OCI-LY1 (cell line): ENCODE data around the gene ICAM4.

Source experiments
- H2AFZ ChIP-seq: fragments of 200-600 bp; sonication (generic), shearing (Covaris generic); 2 replicates; pipeline ENCODE4 v1.6.0; 2014; ENCODE audit warnings: antibody characterized with exemption, mild to moderate bottlenecking, low read length
- H3F3A ChIP-seq: fragments of 200-600 bp; sonication (generic), shearing (Covaris generic); 2 replicates; pipeline ENCODE4 v1.6.0; 2014; ENCODE audit warnings: mild to moderate bottlenecking, antibody characterized with exemption, low read length, moderate library complexity; ENCODE audit not compliant: insufficient read depth
- H3K27ac ChIP-seq: fragments of 200-600 bp; sonication (generic); 2 replicates; pipeline ENCODE4 v1.5.1; 2014; ENCODE audit warnings: low read length, mixed run types, mild to moderate bottlenecking, low read depth; ENCODE audit not compliant: poor library complexity, severe bottlenecking
- H3K27me3 ChIP-seq: fragments of 200-600 bp; sonication (generic); 2 replicates; pipeline ENCODE4 v1.6.0; 2014; ENCODE audit warnings: antibody characterized with exemption, mild to moderate bottlenecking, low read length, moderate library complexity; ENCODE audit not compliant: insufficient read depth
- H3K36me3 ChIP-seq: fragments of 200-600 bp; sonication (generic); 2 replicates; pipeline ENCODE4 v1.6.1; 2014; ENCODE audit warnings: mild to moderate bottlenecking, antibody characterized with exemption, low read length, moderate library complexity, mixed read lengths; ENCODE audit not compliant: insufficient read depth
- H3K4me1 ChIP-seq: fragments of 200-600 bp; sonication (generic); 2 replicates; pipeline ENCODE4 v1.5.1; 2014; ENCODE audit warnings: mild to moderate bottlenecking, low read length, moderate library complexity; ENCODE audit not compliant: insufficient read depth, severe bottlenecking
- H3K4me2 ChIP-seq: fragments of 200-600 bp; sonication (generic), shearing (Covaris generic); 2 replicates; pipeline ENCODE4 v1.6.1; 2014; ENCODE audit warnings: low read length
- H3K4me3 ChIP-seq: fragments of 200-600 bp; sonication (generic); 2 replicates; pipeline ENCODE4 v1.5.1; 2014; ENCODE audit warnings: low read length, low read depth, mild to moderate bottlenecking, mixed read lengths; ENCODE audit not compliant: poor library complexity, severe bottlenecking
- H3K79me2 ChIP-seq: fragments of 200-600 bp; shearing (Covaris generic); 2 replicates; pipeline ENCODE4 v1.6.1; 2016; ENCODE audit warnings: mixed run types, low read length, mixed read lengths; ENCODE audit not compliant: insufficient read depth
- H3K9ac ChIP-seq: fragments of 200-600 bp; sonication (generic), shearing (Covaris generic); 2 replicates; pipeline ENCODE4 v1.6.1; 2014; ENCODE audit warnings: mild to moderate bottlenecking, low read length, mixed read lengths
- H3K9me2 ChIP-seq: fragments of 200-600 bp; sonication (generic), shearing (Covaris generic); 2 replicates; pipeline ENCODE4 v1.6.1; 2014; ENCODE audit warnings: low read depth, mild to moderate bottlenecking, low read length, mixed read lengths
- H3K9me3 ChIP-seq: fragments of 200-600 bp; shearing (Covaris generic); 2 replicates; pipeline ENCODE4 v1.6.1; 2014; ENCODE audit warnings: low read length, mixed read lengths
- H4K20me1 ChIP-seq: fragments of 200-600 bp; sonication (generic), shearing (Covaris generic); 2 replicates; pipeline ENCODE4 v1.6.0; 2016; ENCODE audit warnings: mild to moderate bottlenecking, low read length; ENCODE audit not compliant: insufficient read depth
- EZH2 ChIP-seq: fragments of 200-600 bp; sonication (generic), shearing (Covaris generic); IDR thresholded peaks from 2 replicates; pipeline ENCODE4 v1.8.0; 2017; ENCODE audit warnings: borderline replicate concordance, mixed run types, mild to moderate bottlenecking, antibody characterized with exemption, low read length, moderate library complexity, mixed read lengths
- TF ChIP-seq, protein P1 (sequence below): fragments of 200-600 bp; sonication (generic), shearing (Covaris generic); IDR thresholded peaks from 2 replicates; pipeline ENCODE4 v1.5.1; 2017; ENCODE audit warnings: mild to moderate bottlenecking, antibody characterized with exemption, low read length, moderate library complexity, mixed read lengths

The ICAM4 gene

DNA sequence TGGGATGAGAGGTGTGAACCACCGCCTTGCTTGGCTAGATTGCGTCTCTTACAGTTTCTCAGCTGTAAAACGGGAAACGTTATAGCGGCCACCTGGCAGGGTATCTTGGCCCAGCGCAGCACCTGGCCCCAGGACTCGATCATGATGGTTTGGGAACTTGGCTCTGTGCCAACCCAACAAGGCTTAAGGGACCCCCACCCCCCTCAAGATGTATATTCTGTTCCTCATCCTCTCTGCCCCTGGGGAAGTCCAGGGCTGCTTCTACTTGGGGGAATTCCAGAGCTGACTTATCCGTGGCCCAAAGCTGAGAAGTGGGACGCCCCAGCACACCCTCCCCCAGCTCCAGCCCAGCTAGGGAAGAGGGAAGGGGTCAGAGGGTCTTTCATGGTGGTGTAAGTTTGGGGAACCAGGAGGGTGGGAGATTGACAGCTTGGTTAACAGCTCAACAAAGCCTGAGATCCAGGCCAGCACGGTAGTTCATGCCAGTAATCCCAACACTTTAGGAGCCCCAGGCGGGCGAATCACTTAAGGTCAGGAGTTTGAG lies 15.1 kb upstream of the ICAM4 start:
- H3K27ac ChIP-seq = peak overlapping the region; percentile 58

GRCh38 chr19:10274589-10274988 lies 12.2 kb upstream of the ICAM4 start:
- H3K4me1 ChIP-seq = peaks cover 23% of the 10 kb centered on the region
- no peak overlapping the region for H2AFZ ChIP-seq
- no peak overlapping the region for H3K4me2 ChIP-seq
- H3F3A ChIP-seq = no peaks in the 10 kb centered on the region
- no peak overlapping the region for H3K9ac ChIP-seq
- no peak overlapping the region for H3K27ac ChIP-seq
- H3K9me3 ChIP-seq = no peaks in the 10 kb centered on the region
- no peaks in the 10 kb centered on the region for H3K9me2 ChIP-seq
- H3K27me3 ChIP-seq = no peaks in the 10 kb centered on the region
- no peak for TF ChIP-seq EZH2
- TF ChIP-seq, protein P1, sequence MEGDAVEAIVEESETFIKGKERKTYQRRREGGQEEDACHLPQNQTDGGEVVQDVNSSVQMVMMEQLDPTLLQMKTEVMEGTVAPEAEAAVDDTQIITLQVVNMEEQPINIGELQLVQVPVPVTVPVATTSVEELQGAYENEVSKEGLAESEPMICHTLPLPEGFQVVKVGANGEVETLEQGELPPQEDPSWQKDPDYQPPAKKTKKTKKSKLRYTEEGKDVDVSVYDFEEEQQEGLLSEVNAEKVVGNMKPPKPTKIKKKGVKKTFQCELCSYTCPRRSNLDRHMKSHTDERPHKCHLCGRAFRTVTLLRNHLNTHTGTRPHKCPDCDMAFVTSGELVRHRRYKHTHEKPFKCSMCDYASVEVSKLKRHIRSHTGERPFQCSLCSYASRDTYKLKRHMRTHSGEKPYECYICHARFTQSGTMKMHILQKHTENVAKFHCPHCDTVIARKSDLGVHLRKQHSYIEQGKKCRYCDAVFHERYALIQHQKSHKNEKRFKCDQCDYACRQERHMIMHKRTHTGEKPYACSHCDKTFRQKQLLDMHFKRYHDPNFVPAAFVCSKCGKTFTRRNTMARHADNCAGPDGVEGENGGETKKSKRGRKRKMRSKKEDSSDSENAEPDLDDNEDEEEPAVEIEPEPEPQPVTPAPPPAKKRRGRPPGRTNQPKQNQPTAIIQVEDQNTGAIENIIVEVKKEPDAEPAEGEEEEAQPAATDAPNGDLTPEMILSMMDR = no peak
- no peak overlapping the region for H3K4me3 ChIP-seq
- H3K79me2 ChIP-seq = no peaks in the 10 kb centered on the region
- H3K36me3 ChIP-seq = no peaks in the 10 kb centered on the region
- H4K20me1 ChIP-seq = no peaks in the 10 kb centered on the region

More for the DNA sequence above, 15.1 kb upstream of the ICAM4 start:
- H3F3A ChIP-seq = no peaks in the 10 kb centered on the region
- no peaks in the 10 kb centered on the region for H4K20me1 ChIP-seq
- peaks cover 24% of the 10 kb centered on the region for H3K4me1 ChIP-seq
- H3K36me3 ChIP-seq = no peaks in the 10 kb centered on the region
- H3K79me2 ChIP-seq = no peaks in the 10 kb centered on the region
- no peaks in the 10 kb centered on the region for H3K27me3 ChIP-seq
- TF ChIP-seq EZH2 = no peak
- TF ChIP-seq, protein P1 = no peak
- peak overlapping the region; percentile 74 for H3K4me2 ChIP-seq
- no peaks in the 10 kb centered on the region for H3K9me2 ChIP-seq
- peak overlapping the region; percentile 58 for H3K4me3 ChIP-seq
- no peak overlapping the region for H2AFZ ChIP-seq
- peak overlapping the region; percentile 40; the same call in 1 of the 2 replicates for H3K9ac ChIP-seq
- H3K9me3 ChIP-seq = no peaks in the 10 kb centered on the region

- no peaks in the 10 kb centered on the region for H3K36me3 ChIP-seq
- H3K27me3 ChIP-seq = no peaks in the 10 kb centered on the region
- H3K27ac ChIP-seq = no peak overlapping the region
- no peaks in the 10 kb centered on the region for H3K79me2 ChIP-seq
- H3K9me2 ChIP-seq = no peaks in the 10 kb centered on the region
- H3K4me3 ChIP-seq = no peak overlapping the region
- no peaks in the 10 kb centered on the region for H3K9me3 ChIP-seq
- H2AFZ ChIP-seq = no peak overlapping the region
- H3K4me2 ChIP-seq = no peak overlapping the region
- H3K9ac ChIP-seq = no peak overlapping the region
- no peaks in the 10 kb centered on the region for H3F3A ChIP-seq
- TF ChIP-seq, protein P1 = no peak
- no peak for TF ChIP-seq EZH2
- no peaks in the 10 kb centered on the region for H3K4me1 ChIP-seq
- no peaks in the 10 kb centered on the region for H4K20me1 ChIP-seq
Observed at GRCh38 chr19:10277795-10278589, 8.8 kb upstream of the ICAM4 start.
